CD14-positive monocyte (primary cell): ENCODE measurements around the gene S100A4. TPM values are rescaled to one million over a fixed set of nuclear protein-coding genes. Genes with fewer than 3 reads are reported as not detected.
"Not testable (repeated sequence)": the region's sequence is repeated elsewhere in the genome, so short reads cannot be mapped to it uniquely, and the experiment has no call there.

ENCODE experiments used
- DNase-seq, 3 donors: peaks; one replicate each; pipeline ENCODE4 v3.0.0-alpha.2; 2011 to 2022
- H2AFZ ChIP-seq: 2 replicates; pipeline ENCODE4 v1.6.0; 2012; ENCODE audit warnings: mild to moderate bottlenecking, low read depth, low read length, inconsistent platforms; ENCODE audit not compliant: insufficient read depth, poor library complexity, severe bottlenecking
- H3K27ac ChIP-seq, 2 donors: 1 replicate in 1 of 2; 2 replicates in 1 of 2; pipeline ENCODE4 v1.5.1; 2012 to 2013; ENCODE audit warnings: low read length in 2 of 2, control low read depth in 1 of 2, inconsistent platforms in 1 of 2, low read depth in 1 of 2, mild to moderate bottlenecking in 1 of 2
- H3K27me3 ChIP-seq, 2 donors: one replicate each; pipeline versions ENCODE4 v1.6.0 to v1.6.1; 2011 to 2013; ENCODE audit warnings: low read length in 2 of 2; ENCODE audit not compliant: control insufficient read depth in 2 of 2, insufficient read depth in 2 of 2
- H3K36me3 ChIP-seq, 2 donors: replicated peaks in 1 of 2; 1 replicate in 1 of 2; 2 replicates in 1 of 2; pipeline versions ENCODE4 v1.5.1 to v1.6.1; 2012 to 2013; ENCODE audit warnings: low read length in 2 of 2, control low read depth in 1 of 2, inconsistent platforms in 1 of 2, mild to moderate bottlenecking in 1 of 2; ENCODE audit not compliant: insufficient read depth in 2 of 2, control insufficient read depth in 1 of 2
- H3K4me1 ChIP-seq, 2 donors: 1 replicate in 1 of 2; 2 replicates in 1 of 2; pipeline versions ENCODE4 v1.5.1 to v1.6.1; 2012 to 2013; ENCODE audit warnings: low read length in 2 of 2, control low read depth in 1 of 2, inconsistent platforms in 1 of 2, mild to moderate bottlenecking in 1 of 2, moderate library complexity in 1 of 2; ENCODE audit not compliant: insufficient read depth in 2 of 2, control insufficient read depth in 1 of 2
- H3K4me2 ChIP-seq: replicated peaks from 2 replicates; pipeline ENCODE3; 2012; ENCODE audit warnings: low read length, moderate library complexity, mild to moderate bottlenecking; ENCODE audit not compliant: poor library complexity, severe bottlenecking; ENCODE audit errors: extremely low read depth
- H3K4me3 ChIP-seq, 3 experiments: fragments of 200-600 bp in 1 of 3; sonication (generic) in 1 of 3; replicated peaks in 1 of 3; 1 replicate in 2 of 3; 2 replicates in 1 of 3; pipeline ENCODE4 v1.5.1; 2011 to 2013; ENCODE audit warnings: low read length in 3 of 3, mild to moderate bottlenecking in 3 of 3, control low read depth in 2 of 3, low read depth in 2 of 3, inconsistent platforms in 1 of 3, moderate library complexity in 1 of 3
- H3K79me2 ChIP-seq: 2 replicates; pipeline ENCODE4 v1.6.0; 2012; ENCODE audit warnings: mild to moderate bottlenecking, control low read depth, inconsistent platforms, low read length, moderate library complexity; ENCODE audit not compliant: insufficient read depth
- H3K9ac ChIP-seq: 2 replicates; pipeline ENCODE4 v1.6.0; 2017; ENCODE audit warnings: low read length, mild to moderate bottlenecking; ENCODE audit not compliant: insufficient read depth, poor library complexity, severe bottlenecking
- H3K9me3 ChIP-seq, 2 donors: replicated peaks in 1 of 2; 1 replicate in 1 of 2; 2 replicates in 1 of 2; pipeline versions ENCODE4 v1.5.1 to v1.6.1; 2012 to 2013; ENCODE audit warnings: low read length in 2 of 2, control low read depth in 1 of 2; ENCODE audit not compliant: control insufficient read depth in 1 of 2, insufficient read depth in 1 of 2
- H4K20me1 ChIP-seq: 2 replicates; pipeline ENCODE4 v1.6.0; 2012; ENCODE audit warnings: mild to moderate bottlenecking, low read length, control low read depth, moderate library complexity; ENCODE audit not compliant: insufficient read depth
- H3K27ac Mint-ChIP-seq, 7 donors: one replicate each; pipeline ENCODE4 v1.8.0; 2020; ENCODE audit warnings: mild to moderate bottlenecking in 7 of 7, mixed read lengths in 7 of 7, moderate library complexity in 6 of 7, inconsistent platforms in 2 of 7
- H3K27me3 Mint-ChIP-seq, 3 donors: one replicate each; pipeline ENCODE4 v1.8.0; 2021 to 2022; ENCODE audit warnings: low read depth in 3 of 3, mild to moderate bottlenecking in 3 of 3, mixed read lengths in 3 of 3, moderate library complexity in 3 of 3, inconsistent platforms in 1 of 3
- H3K36me3 Mint-ChIP-seq, 2 donors: one replicate each; pipeline ENCODE4 v1.8.0; 2020; ENCODE audit warnings: mixed read lengths in 2 of 2, inconsistent platforms in 1 of 2, mild to moderate bottlenecking in 1 of 2
- H3K4me1 Mint-ChIP-seq: one replicate; pipeline ENCODE4 v1.8.0; 2020; ENCODE audit warnings: mild to moderate bottlenecking, mixed read lengths
- H3K4me3 Mint-ChIP-seq, 2 donors: one replicate each; pipeline ENCODE4 v1.8.0; 2020; ENCODE audit warnings: mild to moderate bottlenecking in 2 of 2, mixed read lengths in 2 of 2, moderate library complexity in 1 of 2
- H3K9me3 Mint-ChIP-seq, 7 donors: one replicate each; pipeline ENCODE4 v1.8.0; 2020 to 2022; ENCODE audit warnings: mixed read lengths in 7 of 7, mild to moderate bottlenecking in 6 of 7, moderate library complexity in 6 of 7, inconsistent platforms in 2 of 7
- WGBS: methylation state at CpG from one replicate; pipeline ENCODE4 v1.1.5; 2013; ENCODE audit warnings: missing lambda C conversion rate; ENCODE audit not compliant: insufficient coverage; 5-methylcytosine and 5-hydroxymethylcytosine counted together
- intact Hi-C, 2 donors: fragments of 100-400 bp; cut with micrococcal nuclease; formaldehyde crosslinking; loops; one replicate each; pipeline versions ENCODE4 v1.15.0 to v1.15.1; 2023
- polyA plus RNA-seq, 3 donors: library from polyadenylated mRNA; depleted of rRNA in 1 of 3; unstranded in 2 of 3; stranded (reverse) in 1 of 3; fragments of 300-500 nt in 2 of 3; fragments of >200 nt in 1 of 3; fragmentation: Illumina TruSeq in 2 of 3; gene quantifications; 1 replicate in 2 of 3; 2 replicates in 1 of 3; pipeline ENCODE4 v1.2.3, GENCODE V29; 2012 to 2021
- TF ChIP-seq, protein P1 (sequence below): fragments of 200-600 bp; IDR thresholded peaks from one replicate; pipeline ENCODE4 v1.8.0; 2022; ENCODE audit warnings: antibody characterized with exemption, mild to moderate bottlenecking

The S100A4 gene
- polyA plus RNA-seq, 3 donors: 4,538 to 7,344 (median 6,092) TPM

DNA sequence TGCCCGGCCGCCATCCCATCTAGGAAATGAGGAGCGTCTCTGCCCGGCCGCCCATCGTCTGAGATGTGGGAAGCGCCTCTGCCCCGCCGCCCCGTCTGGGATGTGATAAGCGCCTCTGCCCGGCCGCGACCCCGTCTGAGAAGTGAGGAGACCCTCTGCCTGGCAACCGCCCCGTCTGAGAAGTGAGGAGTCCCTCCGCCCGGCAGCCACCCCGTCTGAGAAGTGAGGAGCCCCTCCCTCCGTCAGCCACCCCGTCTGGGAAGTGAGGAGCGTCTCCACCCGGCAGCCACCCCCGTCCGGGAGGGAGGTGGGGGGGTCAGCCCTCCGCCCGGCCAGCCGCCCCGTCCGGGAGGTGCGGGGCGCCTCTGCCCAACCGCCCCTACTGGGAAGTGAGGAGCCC, 37.2 kb upstream of the S100A4 start:
- intact Hi-C loops, H3K4me3 Mint-ChIP-seq, H4K20me1 ChIP-seq, H3K36me3 Mint-ChIP-seq, H3K9me3 Mint-ChIP-seq, H3K4me3 ChIP-seq, H3K9me3 ChIP-seq, H3K27me3 Mint-ChIP-seq, H3K79me2 ChIP-seq, H3K4me1 ChIP-seq, DNase-seq, H3K27ac ChIP-seq, H3K27ac Mint-ChIP-seq, H3K4me2 ChIP-seq, H3K36me3 ChIP-seq, H3K4me1 Mint-ChIP-seq, H2AFZ ChIP-seq, H3K27me3 ChIP-seq, H3K9ac ChIP-seq: not testable (repeated sequence)
- WGBS: 100% methylated on average over 9 of the region's 34 CpGs

DNA sequence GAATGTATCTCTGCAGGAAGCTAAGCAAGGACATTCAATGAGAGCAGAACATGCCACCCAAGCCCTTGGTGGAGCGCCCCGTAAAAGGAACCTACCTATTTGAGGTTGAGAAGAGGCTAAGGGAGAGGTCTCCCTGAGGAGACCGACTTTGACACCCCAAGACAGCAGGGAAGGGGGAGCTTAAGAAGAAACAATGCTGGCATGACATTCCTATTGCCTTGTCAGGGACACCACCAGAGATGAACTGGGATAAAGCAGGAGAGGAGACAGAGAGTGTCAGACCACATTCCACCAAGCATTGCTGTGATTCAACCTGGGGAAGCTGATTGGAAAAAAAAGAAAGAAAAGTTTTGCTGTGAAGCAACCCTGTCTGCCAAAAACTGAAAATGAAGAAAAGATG, 33.3 kb upstream of the S100A4 start:
- no peak overlapping the region for H3K4me2 ChIP-seq
- H3K36me3 ChIP-seq: no peaks in the 10 kb centered on the region
- H3K9ac ChIP-seq: no peak overlapping the region
- Mint-ChIP-seq H3K4me1 (peaks cover 12% of the 10 kb centered on the region), H3K36me3 (no peaks in the 10 kb centered on the region), H3K27ac (no peak overlapping the region), H3K27me3 (peaks cover 1 to 7% (median 2%) of the 10 kb centered on the region in 3 donors), H3K9me3 (peaks cover 0 to 6% (median 0%) of the 10 kb centered on the region in 7 donors), H3K4me3 (no peak overlapping the region)
- H3K27ac ChIP-seq: no peak overlapping the region
- no peak for DNase-seq
- WGBS: 73% methylated on average over 1 of the region's 3 CpGs
- H3K9me3 ChIP-seq: no peaks in the 10 kb centered on the region
- H3K4me3 ChIP-seq: no peak overlapping the region
- no peak overlapping the region for H2AFZ ChIP-seq
- intact Hi-C loops: loop anchor here (10.0 kb wide), 2 partner anchors 46 to 214 kb away; partner anchors contain the start of genes S100A1 (in 1 of the 2) and S100A13 (in 1 of the 2)
- no peaks in the 10 kb centered on the region for H3K79me2 ChIP-seq
- peaks cover 7 to 11% of the 10 kb centered on the region in 2 donors for H3K4me1 ChIP-seq
- TF ChIP-seq, protein P1, sequence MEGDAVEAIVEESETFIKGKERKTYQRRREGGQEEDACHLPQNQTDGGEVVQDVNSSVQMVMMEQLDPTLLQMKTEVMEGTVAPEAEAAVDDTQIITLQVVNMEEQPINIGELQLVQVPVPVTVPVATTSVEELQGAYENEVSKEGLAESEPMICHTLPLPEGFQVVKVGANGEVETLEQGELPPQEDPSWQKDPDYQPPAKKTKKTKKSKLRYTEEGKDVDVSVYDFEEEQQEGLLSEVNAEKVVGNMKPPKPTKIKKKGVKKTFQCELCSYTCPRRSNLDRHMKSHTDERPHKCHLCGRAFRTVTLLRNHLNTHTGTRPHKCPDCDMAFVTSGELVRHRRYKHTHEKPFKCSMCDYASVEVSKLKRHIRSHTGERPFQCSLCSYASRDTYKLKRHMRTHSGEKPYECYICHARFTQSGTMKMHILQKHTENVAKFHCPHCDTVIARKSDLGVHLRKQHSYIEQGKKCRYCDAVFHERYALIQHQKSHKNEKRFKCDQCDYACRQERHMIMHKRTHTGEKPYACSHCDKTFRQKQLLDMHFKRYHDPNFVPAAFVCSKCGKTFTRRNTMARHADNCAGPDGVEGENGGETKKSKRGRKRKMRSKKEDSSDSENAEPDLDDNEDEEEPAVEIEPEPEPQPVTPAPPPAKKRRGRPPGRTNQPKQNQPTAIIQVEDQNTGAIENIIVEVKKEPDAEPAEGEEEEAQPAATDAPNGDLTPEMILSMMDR: no peak
- H4K20me1 ChIP-seq: no peaks in the 10 kb centered on the region
- no peaks in the 10 kb centered on the region for H3K27me3 ChIP-seq
